Stimulated activated CD4-positive, alpha-beta T cell treated with anti-CD3 and anti-CD28 coated beads, Interleukin-15, amount 100 ng/mL, for 48 hours (primary cell): ENCODE measurements around the gene AVEN.
A peak's percentile ranks its signal among the peaks of the same experiment; 100 is the strongest.
"Not testable (repeated sequence)": the region's sequence is repeated elsewhere in the genome, so short reads cannot be mapped to it uniquely, and the experiment has no call there.

Experiments
- DNase-seq, 2 donors: peaks; one replicate each; pipeline ENCODE4 v3.0.0-alpha.2; 2020; ENCODE audit warnings: low read depth in 2 of 2

AVEN gene

DNA sequence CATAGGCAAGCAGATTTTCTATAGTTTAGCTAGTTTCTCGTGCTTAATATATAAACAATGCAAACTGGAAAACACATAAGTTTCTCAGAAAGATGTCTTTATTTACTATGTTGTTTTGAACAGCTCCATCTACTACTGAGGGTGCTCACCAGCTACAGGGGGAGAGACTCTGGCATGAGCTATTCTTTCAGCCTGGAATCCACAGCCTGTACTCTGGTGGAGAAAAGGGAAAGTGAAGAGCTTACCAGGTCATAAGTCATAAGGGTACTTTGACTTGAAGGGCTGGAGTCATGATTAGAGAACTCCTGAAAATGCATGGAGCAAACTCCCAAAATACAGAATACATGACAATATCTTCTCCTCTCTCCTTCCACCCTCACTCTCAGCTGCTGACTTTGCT is 4.4 kb upstream of the AVEN start:
- no peak for DNase-seq

DNA sequence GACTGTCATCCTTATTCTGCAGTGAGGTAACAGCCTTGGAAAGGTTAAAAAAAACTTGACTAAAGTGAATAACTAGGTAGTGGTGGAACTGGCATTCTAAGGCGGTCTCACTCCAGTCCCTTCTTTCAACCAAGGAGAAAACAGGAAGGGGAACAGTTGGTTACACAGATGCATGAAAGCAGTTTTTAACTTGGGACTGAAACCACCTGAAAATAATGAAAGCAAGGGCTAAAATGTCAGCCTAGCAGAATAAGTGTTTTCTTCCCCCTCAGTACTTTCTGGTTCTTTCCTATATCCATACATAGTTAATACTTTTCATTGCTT is 748 bp upstream of the AVEN start:
- DNase-seq: no peak

DNA sequence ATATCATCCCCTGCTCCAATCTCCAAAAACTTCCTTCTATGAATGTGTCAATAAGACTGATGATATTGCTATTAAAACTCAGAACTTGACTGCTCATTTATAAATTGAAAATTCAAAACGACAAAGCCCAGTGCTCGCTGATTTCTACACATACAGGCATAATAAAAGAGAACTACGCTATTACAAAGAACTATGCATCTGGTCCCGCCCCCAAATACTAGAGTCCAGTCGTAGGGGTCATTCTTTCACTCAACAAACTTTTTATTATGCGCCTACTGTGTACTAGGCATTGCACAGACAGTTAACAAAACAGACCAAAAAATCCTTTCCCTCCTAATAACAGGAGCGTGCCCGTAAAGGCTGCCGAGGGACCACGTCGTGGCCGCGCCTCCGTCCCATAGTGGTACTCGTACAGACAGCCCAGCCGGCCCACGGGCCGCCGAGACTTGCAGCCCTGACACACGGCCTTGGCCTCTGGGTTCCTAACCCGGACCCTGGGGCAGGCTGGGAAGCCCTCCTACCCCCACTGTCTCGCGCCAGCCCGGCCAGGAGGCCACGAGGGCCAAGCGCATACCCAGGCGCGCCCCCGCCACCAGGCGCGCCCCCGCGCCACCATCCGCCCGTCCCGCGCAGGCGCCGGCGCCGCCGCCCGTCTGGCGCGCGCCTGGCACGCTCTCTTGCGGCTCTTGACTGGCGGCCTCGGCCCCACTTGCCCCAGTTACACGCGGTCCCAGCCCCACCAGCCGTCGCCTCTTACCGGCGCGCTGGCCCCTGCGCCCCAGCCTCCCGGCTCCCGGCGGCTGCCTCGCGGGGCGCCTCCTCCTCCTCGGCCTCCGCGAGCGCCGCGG is 757 bp downstream of the AVEN start:
- DNase-seq: peak; percentile 41 to 71

DNA sequence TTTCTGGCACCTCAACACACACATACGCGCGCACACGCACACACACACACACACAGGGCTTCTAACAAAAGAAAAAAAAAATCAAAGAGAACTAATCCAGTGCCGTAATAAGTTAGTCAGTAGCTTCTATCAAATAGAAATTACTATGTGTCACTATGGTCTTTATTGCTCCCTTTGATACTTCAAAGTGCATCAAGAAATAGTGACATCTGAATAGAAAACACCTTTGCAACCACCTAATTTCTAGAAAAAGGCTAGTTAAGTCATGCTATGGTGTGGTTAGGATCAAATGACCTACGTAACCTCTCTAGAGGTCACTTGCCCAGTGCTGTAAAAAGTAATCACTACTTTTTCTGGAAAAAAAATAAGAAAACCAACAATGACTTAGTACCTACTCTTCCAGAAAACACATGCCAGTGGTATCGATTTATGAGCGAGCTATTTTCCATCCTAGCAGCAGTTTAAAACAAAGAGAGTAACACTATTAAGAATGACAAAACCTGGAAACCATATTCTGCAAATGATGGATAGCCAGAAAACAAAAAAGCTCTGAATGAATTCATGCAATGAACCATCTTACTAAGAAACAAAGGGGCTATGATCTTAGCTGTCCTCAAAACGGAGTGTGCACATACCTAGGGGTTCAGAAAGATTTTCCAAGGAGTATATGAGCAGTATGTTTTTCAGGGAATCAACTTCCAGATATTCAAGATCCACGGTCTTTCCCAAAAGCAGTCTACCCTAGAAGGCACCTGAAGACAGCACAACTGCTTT is 6.8 kb downstream of the AVEN start:
- no peak for DNase-seq

DNA sequence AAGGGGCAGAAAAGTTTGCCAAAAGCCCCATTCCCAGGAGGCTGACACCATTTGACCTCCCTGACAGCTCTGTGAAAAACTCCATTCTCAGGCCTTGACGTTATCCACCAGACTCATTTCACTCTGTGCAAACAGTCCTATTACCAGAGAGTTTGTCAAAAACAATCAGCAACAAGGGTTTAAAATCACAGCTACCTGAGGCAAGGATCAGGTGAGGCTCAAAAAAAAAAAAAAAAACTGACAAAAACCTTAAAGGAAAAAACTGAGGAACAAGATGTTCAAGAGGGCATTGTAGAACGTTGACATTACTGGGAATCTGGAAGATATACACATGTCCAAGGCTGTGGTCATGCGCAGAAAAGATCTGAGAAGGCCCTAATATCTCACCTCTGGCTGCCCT is 11.4 kb downstream of the AVEN start:
- DNase-seq: no peak

DNA sequence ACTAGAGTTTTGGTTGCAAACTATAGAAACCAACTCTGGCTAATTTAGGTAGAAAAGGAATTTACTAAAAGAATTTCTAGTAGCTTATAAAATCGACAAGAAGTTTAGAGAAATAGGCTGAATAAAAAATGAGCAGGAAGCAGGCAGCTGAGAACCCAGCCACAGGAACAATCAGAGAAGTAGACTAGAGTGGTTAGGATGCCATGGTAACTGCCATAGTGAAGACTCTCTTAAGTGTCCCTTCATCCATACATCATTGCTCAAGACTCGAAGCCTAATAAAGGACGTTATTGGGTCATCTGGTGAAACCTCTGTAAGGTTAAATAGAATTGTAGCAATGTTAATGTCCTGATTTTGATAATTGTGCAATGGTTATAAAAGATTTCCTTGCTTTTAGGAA is 13.8 kb downstream of the AVEN start:
- no peak for DNase-seq

DNA sequence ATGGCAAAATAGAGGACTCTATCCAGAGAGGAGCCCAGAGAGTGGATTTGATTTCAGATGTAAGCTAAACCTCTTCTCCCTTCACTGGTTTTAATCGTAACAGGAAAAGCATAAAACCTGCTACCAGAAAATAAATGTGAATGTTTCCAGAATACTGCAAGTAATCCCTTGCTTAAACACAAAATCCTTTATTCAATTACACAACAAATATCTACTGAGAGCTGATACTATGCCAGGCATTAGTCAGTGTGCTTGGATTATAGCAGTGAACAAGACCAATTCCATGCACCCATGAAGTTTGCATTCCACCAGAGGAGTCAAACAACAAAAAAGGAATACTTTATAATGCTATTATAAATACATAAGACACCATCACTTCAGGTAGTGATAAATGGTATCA is 15.1 kb downstream of the AVEN start:
- no peak for DNase-seq

DNA sequence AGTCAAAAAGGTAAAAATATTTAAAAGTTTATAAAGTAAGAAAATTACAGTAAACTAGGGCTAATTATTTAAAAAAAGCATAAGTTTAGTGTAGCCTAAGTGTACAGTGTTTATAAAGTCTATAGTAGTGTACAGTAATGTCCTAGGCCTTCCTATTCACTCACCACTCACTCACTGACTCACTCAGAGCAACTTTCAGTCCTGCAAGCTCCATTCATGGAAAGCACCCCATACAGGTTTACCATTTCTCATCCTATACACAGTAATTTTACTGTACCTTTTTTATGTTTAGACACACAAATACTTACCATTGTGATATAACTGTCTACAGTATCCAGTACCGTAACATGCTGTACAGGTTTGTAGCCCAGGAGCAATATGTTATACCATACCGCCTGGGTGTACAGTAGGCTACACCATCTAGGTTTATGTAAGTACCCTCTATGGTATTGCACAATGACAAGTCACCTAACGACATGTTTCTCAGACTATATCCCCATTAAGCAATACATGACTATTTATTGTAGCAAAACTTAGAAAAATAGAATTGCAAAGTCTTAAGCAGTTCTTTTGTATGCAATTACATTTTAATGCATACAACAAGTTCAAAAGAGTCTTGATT is 19.5 kb downstream of the AVEN start:
- no peak for DNase-seq

DNA sequence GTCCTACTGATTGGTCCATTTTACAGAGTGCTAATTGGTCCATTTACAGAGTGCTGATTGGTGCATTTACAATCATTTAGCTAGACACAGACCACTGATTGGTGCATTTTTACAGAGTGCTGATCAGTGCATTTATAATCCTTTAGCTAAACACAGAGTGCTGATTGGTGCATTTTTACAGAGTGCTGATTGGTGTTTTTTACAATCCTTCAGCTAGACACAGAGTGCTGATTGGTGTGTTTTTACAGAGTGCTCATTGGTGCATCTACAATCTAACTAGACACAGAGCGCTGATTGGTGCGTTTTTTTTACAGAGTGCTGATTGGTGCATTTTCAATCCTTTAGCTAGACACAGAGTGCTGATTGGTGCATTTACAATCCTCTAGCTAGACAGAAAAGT is 20.3 kb downstream of the AVEN start:
- not testable (repeated sequence) for DNase-seq

DNA sequence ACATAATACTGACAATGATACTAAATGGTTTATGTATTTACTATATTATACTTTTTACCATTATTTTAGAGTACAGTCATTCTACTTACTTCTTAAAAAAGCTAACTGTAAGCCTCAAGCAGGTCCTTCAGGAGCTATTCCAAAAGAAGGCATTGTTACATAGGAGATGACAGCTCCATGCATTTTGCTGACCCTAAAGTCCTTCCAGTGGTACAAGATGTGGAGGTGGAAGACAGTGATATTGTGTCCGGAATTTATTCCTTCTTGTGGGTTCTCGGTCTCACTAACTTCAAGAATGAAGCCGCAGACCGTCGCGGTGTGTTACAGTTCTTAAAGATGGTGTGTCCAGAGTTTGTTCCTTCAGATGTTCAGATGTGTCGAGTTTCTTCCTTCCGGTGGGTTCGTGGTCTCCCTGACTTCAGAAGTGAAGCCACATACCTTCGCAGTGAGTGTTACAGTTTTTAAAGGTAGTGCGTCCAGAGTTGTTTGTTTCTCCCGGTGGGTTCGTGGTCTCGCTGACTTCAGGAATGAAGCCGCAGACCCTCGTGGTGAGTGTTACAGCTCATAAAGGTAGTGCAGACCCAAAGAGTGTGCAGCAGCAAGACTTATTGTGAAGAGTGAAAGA is 20.9 kb downstream of the AVEN start:
- no peak for DNase-seq

DNA sequence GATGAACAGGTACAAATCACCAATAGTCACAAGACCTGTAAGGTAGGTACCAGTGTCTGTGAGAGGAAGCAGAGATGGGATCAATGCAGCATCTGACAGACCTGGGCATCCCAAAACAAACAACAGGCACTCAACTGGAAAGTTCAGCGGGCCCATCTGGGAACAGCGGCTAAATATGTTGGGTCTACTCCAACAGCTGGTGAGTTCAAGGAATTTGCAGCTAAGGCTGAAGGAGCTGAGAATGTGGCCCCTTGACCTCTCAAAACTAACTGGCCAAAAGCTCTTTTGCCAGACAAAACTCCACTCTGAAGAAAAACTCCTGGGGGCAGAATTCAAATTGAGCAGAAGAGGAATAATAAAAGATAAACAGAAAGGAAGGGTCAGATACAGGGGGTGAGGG is 24.4 kb downstream of the AVEN start:
- no peak for DNase-seq

DNA sequence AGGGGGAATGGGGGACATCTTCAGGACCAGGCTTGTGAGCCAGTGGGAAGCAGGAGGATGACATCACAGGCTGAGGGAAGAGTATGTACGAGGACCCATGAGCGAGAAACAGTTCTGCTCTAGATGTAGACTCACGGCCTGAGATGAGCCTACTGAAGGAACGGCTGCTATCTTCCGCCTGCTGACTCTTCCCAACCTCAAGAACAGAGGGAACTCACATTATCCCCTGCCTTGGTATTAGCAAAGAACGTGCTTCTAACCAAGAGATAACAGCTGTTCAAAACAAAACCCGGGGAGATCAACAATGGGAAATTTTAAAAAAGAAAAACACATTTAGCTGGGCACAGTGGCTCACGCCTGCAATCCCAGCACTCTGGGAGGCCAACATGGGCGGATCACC is 25.3 kb downstream of the AVEN start:
- DNase-seq: no peak

DNA sequence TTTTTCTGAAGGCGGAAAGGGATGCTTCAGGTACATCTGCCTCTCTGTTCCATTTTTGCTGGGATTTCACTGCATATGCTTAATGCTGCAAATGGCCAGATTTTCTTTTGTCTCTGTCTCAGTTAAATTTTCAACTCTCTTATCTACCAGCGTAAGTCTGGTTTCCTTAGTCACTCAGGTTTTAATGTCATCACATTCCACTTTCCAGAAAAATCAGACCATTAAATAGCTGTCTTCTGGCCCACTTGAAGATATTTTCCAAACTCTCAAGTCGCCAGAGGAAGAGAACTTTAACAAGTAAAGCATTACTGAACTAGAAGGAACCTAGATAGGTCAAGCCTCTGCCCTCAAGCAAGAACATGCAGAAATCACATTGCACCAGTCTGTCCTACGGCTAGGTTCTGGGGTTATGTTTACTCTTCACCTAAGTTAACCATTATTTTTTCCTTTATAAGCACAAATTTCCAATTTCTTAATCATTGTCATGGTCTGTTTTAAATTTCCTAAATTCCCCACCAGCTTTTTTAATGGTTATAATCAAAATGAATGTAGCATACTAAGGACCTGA is 26.5 kb downstream of the AVEN start:
- no peak for DNase-seq

DNA sequence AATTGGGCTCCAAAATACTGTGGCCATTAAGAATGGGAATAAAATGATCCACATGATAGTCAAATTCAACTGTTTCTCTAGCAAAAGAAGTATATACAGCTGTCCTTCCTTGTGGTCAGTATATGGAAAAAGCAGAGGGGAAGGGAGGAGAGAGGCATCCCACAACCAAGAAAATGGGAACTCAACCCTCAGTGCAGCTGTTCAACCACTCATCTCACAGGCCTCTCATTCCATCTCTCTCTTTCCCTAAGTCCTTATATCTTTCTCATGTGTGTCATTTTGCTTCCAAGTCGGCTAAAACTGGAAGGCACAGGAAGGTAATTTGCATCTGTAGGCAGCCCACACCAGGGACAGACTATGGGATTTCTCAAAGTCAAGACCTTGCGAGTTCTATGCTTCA is 27.5 kb downstream of the AVEN start:
- no peak for DNase-seq

DNA sequence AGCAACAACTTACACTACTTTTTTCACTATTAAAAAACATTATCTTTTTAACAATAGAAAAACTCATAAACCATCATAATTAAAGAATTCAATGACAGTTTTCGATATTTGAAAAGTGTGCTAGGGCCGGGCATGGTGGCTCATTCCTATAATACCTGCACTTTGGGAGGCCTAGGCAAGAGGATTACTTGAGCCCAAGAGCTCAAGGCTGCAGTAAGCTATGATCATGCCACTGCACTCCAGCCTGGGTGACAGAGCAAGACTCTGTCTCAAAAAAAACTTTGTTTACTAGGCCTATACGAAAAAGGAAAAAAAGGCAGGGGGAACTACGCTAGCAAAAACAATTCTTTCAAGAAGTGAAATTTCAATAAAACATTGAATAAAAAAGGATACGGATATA is 28.1 kb downstream of the AVEN start:
- no peak for DNase-seq

DNA sequence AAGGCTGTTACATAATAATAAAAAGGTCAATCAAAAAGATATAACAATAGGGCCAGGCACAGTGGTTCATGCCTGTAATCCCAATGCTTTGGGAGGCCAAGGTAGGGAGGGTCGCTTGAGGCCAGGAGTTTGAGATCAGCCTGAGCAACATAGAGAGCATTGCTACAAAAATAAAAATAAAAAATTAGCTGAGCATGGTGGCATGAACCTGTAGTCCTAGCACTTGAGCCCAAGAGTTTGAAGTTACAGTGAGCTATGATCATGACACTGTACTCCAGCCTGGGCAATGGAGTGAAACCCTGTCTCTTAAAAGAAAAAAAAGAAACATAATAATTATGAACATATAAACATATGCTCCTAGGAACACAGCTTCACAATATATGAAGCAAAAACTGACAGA is 29.3 kb downstream of the AVEN start:
- DNase-seq: no peak

DNA sequence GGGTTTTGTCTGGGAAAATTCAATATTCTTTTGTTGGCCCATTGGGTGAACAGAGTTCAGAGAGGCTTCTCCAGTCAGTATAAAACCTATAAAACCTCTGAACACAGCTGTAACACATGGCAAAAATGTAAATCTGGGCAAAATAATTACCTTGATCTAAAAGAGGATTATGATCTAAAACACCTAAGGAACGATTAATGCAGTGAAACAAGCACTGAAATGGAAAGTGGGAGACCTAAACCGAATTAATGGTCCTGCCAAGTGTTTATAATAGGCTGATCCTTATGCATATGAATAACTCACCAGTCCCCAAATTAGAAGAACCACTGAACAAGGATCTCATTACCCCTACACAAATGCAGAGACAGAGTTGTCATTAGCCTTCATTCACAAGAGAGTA is 32.6 kb downstream of the AVEN start:
- no peak for DNase-seq

DNA sequence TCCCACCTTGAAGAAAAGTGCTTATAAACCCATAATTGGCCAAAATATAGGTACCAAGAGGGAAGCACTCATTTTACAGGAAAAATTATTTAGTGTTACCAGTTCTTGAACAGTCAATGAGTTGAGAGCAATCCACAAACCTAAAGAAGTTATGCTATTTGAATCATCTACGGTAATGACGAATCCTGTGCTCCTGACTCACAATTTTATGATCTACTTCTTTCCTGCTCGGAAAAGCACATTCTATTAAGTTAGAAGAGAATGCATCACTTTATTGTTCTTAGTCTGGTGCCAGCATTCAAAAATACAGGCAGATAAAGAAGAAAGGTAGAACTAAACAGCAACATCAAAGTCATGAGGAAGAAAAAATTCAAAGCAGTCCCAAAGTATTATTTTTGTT is 37.5 kb downstream of the AVEN start:
- DNase-seq: no peak

DNA sequence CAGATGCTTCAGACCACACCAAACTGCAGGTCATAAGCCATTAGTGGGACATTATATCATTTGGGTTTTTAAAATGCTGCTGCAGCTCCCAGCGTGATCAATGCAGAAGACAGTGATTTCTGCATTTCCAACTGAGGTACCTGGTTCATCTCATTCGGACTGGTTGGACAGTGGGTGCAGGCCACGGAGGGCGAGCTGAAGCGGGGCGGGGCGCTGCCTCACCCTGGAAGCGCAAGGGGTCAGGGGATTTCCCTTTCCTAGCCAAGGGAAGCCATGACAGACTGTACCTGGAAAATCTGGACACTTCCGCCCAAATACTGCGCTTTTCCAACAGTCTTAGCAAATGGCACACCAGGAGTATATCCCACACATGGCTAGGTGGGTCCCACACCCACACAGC is 43.3 kb downstream of the AVEN start:
- DNase-seq: not testable (repeated sequence)

DNA sequence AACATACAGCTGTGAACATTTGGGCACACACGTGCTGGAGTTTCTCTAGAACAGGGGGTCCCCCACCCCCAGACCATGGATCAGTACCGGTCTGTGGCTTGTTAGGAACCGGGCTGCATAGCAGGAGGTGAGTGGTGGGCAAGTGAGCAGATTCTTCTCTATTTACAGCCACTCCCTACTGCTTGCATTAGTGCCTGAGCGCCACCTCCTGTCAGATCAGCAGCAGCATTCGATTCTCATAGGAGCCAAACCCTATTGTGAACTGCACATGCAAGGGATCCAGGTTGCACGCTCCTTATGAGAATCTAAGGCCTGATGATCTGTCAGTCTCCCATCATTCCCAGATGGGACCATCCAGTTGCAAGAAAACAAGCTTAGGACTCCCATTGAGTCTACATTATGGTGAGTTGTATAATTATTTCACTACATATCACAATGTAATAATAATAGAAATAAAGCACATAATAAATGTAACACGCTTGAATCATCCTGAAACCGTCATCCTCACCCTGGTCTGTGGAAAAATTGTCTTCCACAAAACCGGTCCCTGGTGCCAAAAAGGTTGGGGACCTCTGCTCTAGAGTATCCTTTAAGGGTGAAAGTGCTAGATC is 44.9 kb downstream of the AVEN start:
- DNase-seq: no peak

DNA sequence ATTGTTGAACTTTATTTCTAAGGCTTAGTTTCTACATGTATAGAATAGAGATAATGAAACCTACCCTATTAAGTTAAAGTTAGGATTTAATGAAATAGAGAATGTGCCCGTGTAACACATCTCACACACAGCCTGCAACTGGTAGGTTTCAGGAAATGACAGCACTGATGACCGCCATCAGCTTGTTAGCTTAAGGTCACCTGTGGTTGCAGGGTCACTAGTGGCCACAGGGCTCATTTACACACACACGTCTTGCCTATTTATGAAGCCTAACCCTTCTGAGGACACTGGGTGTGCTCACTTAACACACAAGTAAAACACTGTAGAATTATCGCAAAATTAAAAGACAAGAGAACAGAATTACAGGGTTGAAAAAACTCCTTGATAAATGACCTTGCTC is 50.6 kb downstream of the AVEN start:
- no peak for DNase-seq

DNA sequence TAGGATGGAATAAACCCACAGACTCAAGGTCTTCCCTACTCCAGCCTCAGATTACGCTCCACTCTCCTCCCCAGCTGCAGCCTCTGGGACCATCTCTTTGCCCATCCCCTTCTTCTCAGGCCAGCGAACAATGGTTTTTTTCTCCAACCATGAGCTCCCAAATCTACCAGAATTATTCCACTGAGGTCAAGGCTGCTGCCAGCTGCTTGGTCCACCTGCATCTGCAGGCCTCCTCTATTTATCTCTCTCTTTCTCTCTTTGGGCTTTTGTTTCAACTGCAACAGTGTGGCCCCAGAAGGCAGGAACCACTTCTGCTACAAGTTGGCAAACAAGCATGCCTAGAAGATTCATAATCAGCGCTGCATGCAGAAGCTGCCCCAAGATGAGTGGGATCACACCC is 51.6 kb downstream of the AVEN start:
- no peak for DNase-seq
